NCI-H526 treated with DMSO at 0.1 percent for 48 hours (cell line): ENCODE data around the gene EHBP1.

Experiments
- DNase-seq: peaks from one replicate; lab custom pipeline; 2025; lab: John Stamatoyannopoulos, UW

The EHBP1 gene

DNA sequence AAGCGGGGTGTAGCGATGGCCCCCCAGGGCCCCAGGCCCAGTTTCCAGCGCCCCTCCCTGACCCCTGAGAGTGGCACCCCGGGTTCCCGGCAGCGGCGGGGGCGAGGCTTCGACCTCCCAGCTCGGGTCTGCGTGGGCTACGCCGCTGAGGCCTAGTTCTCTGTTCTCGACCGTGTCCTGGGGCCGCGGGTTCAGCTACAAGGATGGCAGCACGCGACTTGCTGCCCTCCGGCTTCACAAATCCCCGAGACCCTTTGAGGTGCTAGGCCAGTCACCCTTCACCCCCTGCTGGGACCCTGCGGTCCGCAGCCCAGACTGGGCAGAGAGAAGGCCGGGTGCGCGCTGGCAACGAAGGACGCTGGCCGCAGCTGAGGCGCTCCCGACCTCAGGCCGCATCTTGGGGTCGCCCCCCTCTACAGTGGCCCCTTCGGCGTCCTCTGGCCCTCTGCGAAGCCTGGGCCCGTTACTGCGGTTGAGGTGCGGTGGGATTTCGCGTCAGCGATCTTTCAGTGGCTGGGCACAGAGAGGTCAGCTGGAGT, 346.4 kb downstream of the EHBP1 start:
- no peak for DNase-seq

DNA sequence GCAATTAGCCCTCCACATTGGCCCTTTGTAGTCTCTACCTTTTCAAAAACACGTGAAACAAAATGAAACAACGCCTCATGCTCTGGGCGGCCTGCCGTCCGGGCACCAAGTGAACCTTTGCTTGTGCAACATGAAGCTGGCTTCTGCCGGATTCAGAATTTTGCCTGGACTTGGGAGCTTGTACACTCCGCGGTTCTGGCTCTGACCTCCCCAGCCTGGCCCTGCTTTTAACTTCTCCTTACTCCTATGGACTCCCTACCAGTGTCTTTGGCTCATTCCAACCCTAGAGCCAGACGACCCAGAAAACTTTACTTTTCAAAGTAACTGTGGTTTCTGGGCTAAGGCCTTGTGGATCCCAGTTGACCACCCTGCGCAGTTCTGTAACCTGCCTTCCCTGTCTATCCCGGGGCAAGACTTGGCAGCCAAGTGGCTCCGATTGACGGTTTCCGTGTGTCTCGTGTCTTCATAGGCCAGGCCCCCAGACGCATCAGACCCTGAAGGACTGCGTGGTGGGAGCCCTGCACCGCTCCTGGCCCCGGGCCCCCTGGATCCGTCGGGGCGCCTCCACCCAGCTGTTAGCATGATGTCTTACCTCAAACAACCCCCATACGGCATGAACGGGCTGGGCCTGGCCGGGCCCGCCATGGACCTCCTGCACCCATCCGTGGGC, 347.0 kb downstream of the EHBP1 start:
- DNase-seq = no peak

DNA sequence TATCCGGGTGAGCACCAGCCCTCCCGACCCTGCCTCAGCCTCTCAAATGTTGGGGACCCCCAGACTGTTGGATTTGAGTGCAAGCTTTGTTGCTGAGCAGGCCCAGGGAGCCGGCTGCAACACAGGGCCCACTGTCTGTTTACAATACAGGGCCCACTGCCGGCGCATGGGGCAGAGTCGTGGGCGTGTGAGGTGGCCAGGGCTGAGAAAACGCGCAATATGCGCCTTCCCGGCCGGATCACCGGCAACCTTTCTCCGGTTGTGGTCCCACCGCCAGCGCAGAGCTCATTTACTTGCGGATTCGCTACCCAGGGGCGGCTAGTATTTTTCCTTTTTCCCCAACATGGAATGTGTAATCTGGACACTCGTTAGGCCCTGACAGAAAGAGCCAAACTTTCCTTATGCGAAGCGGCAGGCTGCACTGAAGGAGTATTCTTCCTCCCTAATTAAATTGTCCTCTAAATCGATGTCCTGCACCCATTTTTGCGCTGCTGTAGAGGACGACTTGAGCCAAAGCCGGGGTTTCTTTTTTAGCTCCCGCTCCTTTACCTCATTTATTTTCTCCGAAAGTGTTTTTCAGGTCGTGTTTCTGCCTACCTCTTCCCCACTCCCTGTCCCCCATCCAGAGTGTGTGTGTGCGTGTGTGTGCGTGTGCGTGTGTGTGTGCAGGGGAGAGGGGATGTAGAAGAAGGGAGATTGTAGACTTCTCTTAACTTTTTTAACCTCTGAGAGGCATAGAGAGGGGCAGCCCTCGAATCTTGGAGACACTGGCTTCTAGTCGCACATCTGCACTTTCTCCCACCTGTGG, 347.8 kb downstream of the EHBP1 start:
- no peak for DNase-seq

DNA sequence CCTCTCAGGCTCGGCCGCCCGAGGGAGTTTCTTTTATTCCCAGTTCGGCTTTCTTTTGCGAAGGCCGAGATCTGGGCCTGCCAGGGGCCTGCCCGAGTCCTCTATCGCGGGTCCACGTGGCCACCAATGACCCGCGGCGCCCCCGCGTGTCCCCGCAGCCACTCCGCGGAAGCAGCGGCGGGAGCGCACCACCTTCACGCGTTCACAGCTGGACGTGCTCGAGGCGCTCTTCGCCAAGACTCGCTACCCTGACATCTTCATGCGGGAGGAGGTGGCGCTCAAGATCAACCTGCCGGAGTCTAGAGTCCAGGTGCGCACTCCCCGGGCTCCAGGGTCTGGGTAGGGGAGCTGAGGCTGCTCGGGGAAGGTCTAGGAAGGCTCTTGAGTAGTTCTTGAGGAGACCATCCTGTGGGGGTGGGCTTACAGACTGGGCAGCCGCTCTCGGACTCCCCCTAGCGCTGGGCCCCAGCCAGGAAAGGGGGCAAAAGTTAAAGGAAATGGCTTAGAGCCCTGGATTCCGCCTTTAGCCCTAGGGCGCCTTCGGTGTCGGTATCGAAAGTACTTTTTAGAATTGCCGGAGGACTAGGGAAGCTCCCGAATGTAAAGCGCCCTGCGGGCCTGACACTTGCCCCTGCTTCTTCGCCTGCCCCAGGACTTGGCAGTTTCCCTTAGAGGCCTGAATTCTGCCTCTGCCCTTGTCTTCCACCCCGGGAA, 348.5 kb downstream of the EHBP1 start:
- DNase-seq = no peak

DNA sequence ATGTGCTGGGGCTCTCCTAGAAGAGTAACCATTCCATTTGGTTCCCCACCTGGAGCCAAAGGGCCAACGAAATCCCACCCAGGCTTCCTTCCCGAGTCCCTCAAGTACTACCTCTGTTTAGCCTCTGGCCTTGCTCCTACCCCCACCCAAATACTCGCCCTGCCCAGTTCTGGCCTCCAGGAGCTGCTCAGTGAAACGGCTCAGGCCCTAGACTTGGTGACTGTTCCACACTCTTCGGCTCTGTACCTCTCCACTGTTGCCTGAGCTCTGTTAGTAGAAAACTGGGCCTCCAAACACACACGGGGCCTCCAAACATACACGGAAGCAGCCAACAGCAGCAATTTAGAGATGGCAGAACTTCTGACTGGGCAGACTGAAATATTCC, 349.3 kb downstream of the EHBP1 start:
- DNase-seq = no peak

DNA sequence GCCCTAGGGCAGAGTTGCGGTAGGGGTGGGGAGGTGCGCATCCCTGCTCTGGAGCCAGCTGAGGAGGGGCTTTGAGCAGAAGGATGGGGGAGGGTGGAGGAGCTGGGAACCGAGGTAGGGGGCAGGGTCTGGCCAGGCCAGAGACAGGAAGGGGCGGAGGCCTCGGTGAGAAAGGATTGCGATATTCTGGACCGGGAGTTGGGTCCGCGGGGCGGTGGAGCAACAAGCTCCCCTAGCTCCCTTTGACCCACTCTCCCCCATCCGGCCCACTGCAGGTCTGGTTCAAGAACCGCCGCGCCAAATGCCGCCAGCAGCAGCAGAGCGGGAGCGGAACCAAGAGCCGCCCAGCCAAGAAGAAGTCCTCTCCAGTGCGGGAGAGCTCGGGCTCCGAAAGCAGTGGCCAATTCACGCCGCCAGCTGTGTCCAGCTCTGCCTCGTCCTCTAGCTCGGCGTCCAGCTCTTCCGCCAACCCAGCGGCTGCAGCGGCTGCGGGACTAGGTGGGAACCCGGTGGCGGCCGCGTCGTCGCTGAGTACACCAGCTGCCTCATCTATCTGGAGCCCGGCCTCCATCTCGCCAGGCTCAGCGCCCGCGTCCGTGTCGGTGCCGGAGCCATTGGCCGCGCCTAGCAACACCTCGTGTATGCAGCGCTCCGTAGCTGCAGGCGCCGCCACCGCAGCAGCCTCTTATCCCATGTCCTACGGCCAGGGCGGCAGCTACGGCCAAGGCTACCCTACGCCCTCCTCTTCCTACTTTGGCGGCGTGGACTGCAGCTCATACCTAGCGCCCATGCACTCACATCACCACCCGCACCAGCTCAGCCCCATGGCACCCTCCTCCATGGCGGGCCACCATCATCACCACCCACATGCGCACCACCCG, 350.0 kb downstream of the EHBP1 start:
- no peak for DNase-seq

DNA sequence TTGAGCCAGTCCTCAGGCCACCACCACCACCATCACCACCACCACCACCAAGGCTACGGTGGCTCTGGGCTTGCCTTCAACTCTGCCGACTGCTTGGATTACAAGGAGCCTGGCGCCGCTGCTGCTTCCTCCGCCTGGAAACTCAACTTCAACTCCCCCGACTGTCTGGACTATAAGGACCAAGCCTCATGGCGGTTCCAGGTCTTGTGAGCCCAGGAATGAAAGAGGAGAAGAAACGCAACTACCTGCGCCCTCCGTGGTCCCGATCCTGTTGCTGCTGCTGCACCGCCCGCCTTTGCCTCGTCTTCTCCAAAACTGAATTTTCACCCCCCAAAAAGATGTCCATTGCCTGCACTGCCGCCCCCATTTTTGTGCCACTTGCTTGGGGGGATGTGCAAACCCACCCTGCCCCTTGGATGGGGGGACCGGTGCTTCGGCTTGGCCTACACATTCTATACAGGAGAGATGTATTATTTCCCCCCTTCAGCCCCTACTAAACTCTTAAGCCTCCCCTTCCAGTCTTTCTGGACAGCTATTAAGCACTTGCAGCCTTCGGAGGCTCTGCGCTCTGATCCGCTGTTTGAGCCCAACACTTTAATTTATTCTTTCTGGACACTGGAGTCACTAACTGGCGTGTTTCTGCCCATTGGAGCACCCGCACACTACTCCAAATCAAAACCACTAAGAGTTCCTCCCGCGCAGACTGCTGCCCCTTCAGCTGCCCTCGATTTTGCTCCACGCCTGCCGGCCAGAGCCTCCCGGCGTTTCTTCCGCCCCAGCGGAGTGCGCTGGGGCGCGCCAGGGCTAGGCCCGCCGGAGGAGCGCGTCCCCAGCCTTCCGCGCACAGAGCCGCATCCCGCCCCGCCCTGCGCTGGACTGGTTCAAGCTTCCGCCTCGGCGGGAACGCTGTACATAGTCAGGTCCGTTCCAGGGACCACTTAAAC, 350.9 kb downstream of the EHBP1 start:
- no peak for DNase-seq

DNA sequence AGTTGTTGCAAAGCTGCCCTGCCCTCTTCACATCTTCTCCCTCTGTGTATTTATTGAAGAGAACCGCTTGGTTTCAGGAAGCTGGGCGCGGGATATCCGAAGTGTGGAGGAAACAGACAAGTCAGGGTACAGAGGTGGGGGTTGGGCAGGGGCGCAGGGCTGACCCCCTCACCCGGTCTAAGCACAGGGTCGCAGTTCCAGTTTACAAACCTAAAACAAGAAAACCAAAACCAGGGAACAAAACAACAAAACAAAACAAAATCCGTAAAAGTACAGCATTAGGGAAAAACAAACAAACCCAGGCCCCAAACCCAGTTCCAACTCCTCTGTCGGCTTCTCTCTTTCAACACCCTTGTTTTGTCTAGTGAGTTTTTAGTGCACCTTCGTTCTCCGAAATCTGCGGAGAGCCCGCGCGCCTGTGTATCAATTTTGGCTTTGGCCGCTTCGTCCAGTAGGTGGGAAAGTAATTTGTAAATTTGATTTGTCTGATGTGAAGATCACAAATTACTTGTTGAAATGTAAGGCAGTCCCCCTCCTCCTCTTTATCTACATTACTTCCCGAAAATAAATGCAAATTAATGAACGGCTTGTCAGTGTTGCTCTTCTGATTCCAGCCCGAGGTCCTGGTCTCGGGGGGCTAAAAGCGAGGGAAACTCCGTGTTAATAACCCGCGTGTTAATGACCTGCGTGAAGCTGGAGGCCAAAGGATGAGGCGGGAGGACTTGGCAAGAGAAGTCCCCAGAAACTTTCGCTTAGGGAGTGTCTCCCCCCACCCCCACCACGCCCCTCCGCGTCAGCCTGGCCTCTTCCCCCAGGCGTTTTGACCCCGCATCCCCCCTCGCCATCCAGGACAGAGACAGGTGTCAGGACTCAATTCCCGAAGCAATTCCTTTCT, 352.0 kb downstream of the EHBP1 start:
- no peak for DNase-seq

DNA sequence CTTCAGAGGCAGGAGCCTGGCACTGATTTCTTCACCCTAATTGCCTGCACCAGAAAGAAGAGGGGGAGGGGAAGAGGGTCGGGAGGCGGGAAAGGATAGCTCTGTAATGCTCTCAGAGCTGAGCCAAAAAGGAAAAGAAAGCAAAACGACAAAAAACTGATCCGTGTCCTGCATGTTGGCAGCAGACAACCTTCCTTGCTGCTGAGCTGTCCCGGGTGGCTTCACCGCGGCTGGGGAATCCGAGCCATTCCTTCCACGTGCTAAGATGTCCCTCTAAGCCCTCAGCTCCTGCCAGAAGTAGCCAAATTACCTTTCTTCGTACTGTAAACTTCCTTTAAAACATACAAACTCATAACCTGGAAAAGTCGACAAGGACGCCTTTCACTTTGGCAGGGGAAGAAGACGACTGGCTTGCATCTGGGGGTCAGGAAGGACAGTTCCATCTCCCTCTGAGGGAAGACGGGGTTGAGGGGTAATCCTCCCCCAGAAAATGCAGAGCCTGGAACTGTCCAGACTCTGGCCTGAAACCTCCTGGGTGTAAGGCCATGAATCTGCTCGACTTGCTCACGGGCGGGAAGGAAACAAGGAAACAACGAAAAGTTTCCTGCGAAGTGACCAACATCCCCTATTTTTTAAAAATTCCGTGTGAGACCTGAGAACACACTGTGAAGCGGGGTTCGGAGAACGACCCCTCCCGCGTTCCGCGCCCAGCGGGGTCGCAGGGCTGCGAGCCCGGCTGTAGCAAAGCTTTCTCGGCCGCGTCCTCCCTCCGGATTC, 352.8 kb downstream of the EHBP1 start:
- no peak for DNase-seq

DNA sequence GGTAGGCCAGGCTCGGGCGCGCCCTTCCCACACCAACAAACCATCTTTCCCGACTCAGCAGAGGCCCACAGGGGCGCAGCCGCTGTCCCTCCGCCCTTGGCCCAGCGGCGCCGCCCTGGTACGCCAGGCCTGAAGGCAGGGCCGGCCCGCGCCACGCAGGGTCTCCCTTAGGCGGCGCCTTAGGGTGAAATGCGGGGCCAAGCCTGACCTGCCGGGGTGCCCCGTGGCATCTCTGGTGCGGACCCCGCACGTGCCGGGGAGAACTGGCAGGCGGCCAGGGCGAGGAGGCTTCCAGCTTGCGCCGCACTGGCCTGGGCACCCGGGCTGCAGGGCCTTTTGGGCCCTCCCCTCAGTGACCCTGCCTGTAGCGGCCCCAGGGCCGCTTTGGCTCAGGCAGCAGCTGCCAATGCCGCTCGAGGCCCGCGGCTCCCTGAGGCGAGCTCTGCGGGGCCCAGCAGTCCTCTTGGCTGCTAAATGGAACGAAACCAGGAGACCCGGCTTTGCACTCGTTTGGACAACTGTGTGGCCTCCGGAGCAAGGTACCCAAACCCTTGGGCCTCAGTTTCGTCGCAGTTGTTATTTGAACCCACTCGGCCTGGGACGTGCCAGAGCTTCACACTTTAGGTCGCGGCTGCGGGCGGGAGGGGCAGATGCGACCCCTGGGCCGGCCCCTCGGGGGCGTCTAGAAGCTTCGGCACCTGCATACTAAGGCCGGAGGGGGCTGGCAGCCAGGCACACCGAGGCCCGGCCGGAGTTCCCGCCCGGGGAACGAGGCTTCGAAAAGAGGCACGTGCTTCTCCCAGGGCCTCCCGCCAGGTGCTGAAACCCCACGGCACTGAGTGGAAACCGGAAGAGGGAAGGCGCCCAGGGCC, 353.6 kb downstream of the EHBP1 start:
- DNase-seq = no peak

DNA sequence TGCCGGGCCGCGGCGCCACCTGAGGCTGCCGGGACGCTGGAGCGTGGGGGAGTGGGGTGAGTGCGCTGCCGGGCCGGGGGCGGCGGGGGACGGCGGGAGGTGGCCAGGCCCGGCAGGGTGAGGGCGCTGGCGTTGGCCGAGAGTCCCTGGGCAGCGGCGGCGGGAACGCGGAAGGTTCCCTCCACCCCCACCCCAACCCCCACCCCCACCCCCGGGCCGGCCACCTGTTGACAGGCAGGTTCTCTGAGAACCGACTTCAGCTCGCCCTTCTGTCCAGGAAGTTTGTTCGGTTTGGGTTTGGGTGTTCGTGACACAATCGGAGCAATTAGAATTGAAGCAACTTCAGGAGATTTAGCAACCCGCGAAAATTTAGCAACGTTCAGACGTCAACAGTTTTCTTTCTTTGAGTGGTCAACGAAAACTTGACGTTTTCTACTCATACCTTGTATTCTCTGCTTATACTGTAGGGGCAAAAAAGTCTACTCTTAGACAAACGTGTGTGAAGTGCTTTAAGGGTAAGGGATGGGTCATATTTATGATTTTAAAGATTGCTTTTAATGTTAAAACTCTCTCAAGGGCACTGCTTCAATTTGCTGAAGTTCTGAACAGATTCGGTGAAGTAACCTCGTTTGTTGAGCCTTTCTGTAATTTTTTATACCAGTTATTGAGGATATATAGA, 354.4 kb downstream of the EHBP1 start:
- DNase-seq = no peak

DNA sequence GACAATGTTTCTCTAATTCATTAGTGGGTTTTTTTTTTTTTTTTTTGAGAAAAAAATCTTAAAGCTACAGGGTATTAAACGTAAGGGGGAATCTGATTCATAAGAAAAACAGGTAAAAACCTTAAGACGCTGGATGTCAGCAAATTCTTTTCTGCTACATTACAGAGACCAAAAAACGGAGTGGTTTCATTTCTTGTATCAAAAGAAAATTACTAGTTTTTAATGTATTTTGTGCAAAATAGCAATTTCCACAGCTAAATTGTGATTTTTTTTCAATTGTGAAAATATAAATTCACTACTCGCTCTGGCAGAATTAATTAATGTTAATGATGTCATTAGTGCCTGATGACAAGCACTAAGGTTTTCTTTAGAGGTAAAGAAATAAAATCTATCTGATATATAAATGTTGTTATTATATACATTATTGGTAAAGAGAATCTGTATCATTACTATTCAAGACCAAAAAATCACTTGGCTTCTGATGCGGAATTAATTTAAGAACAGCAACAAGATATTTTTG, 355.0 kb downstream of the EHBP1 start:
- DNase-seq = no peak

DNA sequence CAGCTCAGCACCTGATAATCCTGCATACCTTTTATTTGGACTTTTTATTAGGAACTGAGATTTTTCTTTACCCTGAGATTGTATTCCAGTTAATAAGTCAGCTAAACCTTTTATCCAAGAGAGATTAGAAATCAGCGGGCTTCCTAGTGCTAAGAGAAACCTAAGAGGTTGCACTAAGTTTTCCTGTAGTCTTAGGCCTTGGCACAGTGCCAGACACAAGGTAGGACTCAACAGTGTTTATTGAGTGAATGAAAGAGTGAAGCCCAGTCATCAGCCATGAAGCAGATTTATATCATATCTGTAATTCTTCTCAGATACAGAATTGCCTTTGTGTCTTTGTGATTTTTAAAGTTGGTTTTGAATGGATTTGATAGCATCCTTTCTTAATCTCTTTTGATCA, 358.7 kb downstream of the EHBP1 start:
- DNase-seq = no peak

DNA sequence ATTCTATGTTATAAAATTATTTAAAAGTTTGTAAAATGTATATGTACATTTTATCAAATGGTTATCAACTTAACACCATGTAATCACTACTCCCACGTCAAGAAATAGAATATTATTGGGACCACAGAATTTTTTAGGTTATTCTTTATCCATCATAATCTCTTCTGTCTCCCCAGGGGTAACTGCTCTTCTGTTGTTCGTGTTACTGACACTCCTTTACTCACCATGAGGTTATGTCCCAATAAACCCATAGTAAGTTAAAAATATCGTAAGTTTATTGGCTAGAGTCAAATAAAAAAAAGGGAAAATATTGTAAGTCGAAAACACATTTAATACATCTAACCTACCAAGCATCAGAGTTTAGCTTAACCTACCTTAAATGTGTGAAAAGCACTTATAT, 359.1 kb downstream of the EHBP1 start:
- DNase-seq = no peak

DNA sequence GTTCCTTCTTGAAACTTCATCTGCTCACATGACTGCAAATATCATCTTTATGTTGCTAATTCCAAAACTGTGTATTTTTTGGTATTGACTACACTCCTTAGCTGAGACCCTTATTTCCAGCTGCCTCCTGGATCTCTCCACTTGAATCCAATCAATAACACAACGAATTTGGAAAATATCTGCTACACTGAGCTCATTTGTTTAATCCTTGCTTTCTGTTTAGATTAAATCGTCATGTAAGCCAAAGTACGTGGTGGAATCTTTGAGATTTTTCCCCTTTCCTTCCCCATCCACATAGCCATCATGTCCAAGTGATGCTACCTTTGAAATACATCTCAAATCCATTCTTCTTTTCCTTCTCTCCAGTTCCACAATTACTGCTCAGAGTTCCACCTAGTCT, 360.8 kb downstream of the EHBP1 start:
- DNase-seq = no peak

DNA sequence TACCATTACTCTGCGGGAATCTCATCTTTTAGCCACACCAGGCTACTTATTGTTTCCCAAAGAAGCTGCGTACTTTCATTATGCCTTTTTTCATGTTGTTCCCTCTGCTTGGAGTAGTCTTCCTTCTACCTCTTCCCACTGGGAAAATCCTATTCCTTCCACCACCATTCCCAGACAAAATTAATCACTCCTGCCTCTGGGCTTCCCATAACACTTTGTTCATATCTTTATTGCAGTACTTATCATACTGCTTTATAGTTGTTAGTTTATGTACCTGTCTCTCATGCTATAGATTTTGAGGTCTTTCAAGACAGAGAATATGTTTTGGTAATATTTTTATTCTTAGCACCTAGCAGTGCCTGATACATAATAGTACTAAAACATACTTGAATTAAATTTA, 361.3 kb downstream of the EHBP1 start:
- DNase-seq = no peak

DNA sequence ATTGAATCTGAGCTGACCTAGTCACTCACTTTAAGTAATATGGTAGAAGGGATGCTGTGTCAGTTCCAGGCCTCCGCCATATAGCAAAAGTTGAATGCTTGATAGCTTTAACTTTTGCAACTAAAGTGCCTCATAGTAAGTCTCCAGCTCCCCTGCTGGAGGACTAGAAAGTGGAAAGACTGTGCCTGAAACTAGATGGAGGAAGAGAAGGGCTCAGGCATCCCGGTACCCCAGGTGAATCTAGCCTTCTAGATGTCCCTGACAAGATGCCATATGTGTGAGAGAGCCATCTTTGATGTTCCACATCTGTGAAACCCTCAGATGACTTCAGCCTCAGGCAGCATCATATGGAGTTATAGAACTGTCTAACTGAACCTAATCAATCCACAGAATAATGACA, 366.2 kb downstream of the EHBP1 start:
- no peak for DNase-seq
